HG03432 (cell line): ENCODE results near the gene ADH1A.
"Not testable (repeated sequence)": the region's sequence is repeated elsewhere in the genome, so short reads cannot be mapped to it uniquely, and the experiment has no call there.

ENCODE experiments used
- ATAC-seq: cut with Tn5 transposase; IDR thresholded peaks from one replicate; pipeline ENCODE4 v1.9.1; 2021; ENCODE audit warnings: mild to moderate bottlenecking, moderate library complexity; ENCODE audit not compliant: unreplicated experiment

Gene ADH1A

DNA sequence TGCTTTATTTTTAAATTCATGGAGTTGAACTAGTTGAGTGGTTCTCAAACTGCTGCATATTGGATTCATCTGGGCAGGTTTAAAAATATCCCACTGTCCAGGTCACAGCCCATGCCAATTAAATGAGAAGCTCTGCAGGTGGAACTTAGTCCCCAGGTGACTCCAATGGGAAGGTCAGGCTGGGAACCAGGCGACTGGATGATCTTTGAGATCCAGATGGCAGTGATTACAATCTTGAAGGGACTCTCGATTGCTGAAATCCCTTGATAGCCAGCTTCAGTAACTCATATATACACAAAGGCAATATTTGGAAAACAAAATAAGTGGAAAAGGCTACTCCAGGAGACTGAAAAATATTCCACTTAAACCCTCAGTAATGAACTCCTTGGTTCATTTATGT, 8.1 kb downstream of the ADH1A start:
- no peak for ATAC-seq

DNA sequence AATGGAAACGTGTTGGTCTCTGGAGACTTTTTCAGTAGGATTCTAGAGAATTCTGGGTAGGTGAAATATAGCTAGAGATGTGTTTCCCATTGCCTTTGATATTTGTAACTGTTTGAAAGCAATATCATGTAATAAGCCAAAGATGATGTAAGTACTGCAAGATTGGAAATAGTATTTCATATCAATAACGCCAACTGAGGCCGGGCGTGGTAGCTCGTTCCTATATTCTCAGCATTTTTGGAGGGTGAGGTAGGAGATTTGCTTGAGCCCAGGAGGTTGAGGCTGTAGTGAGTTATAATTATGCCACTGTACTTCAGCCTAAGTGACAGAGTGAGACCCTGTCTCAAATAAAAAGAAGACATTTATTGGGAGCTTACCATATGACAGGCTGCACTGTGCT, 9.5 kb downstream of the ADH1A start:
- ATAC-seq = no peak

- ATAC-seq = no peak
Observed at GRCh38 chr4:99276417-99276816, 14.4 kb downstream of the ADH1A start.

GRCh38 chr4:99275885-99276284, 14.9 kb downstream of the ADH1A start:
- no peak for ATAC-seq

- no peak for ATAC-seq
Observed at GRCh38 chr4:99275050-99275449, 15.7 kb downstream of the ADH1A start.

DNA sequence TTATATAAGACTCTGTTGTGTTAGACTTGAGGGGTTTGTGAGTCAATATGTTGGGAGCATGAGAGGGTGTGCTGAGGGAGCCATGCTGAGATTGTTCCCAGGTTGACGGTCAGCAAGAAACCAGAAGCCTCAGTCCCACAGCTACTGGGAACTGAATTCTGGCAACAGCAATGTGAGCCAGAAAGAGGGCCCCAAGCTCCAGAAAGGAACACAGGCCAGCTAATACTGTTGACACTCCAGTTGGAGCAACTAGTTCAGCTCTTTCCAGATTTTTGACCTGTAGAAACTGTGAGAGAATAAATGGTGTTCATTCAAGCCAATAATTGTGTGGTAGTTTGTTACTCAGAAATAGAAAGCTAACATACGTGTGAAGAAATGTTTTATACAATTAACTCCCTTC, 17.1 kb downstream of the ADH1A start:
- no peak for ATAC-seq

GRCh38 chr4:99264927-99265326, 25.9 kb downstream of the ADH1A start:
- no peak for ATAC-seq

GRCh38 chr4:99252746-99253145, 38.0 kb downstream of the ADH1A start:
- ATAC-seq = no peak

DNA sequence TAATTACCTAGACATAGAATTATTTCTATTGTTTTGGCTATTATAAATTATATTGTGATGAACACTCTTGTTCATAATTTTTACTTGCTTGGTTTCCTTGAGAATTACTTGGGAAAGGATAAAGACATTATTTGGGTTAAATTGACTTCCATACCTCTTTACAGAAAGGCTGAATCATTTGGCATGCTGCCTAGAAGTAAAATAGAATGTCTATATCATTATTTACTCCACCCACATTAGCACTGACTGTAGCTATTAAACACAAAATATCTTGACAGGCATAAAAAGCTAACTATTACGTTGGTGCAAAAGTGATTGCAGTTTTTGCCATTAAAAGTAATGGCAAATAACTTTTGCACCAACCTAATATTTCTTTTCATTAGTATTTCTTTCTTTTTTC, 42.1 kb downstream of the ADH1A start:
- ATAC-seq = no peak

GRCh38 chr4:99235955-99236354, 54.8 kb downstream of the ADH1A start:
- no peak for ATAC-seq

DNA sequence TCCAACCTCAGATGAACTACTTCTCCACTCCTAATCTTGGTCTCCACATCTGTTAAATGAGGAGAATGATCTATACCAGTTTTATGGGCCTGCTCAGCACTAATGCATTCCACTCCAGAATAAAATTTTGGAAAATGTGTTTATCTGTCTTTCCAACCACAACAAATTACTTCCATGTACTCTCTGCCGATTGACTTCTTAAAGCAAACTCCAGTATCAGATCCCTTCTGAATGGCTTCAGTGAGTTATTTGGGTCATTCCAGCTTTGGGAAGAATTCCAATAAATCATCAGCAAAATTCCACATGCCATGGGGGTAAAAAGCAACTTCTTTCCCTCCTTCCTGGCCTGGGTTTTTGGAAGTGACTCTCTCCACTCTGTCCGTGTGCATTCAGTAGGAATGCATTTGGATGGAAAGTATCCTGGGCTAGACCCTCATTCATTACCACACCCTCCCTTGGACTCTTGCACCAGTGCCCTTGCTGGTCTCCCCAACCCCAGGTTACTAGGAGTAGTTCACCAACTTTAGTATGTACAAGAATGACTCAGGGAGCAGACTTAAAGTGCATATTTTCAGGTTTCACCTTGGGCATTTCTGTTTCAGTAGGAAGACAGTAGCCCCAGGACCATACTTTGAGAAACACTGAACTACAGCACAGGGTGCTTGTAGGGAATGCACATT, 56.3 kb downstream of the ADH1A start:
- no peak for ATAC-seq

DNA sequence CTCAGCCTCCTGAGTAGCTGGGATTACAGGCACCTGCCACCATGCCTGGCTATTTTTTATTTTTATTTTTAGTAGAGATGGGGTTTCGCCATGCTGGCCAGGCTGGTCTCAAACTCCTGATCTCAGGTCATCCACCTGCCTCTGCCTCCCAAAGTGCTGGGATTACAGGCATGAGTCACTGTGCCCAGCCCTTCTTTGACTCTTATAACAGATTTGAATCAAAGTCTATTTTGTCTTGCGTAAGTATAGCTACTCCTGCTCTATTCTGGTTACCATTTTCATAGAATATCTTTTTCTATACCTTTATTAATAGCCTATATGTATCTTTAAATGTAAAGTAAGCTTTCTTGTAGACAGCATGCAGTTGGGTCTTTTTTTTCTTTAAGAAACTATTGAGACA, 57.4 kb downstream of the ADH1A start:
- not testable (repeated sequence) for ATAC-seq

- not testable (repeated sequence) for ATAC-seq
Observed at GRCh38 chr4:99228706-99229105, 62.1 kb downstream of the ADH1A start.

- ATAC-seq = not testable (repeated sequence)
Observed at GRCh38 chr4:99227646-99228045, 63.1 kb downstream of the ADH1A start.
